BJ (cell line): ENCODE measurements around the gene HMX1. TPM values are rescaled to one million over a fixed set of nuclear protein-coding genes. Genes with fewer than 3 reads are reported as not detected.

Experiments used
- CTCF ChIA-PET: fragments of 350-600 bp; formaldehyde crosslinking; extraction: SDS; loops from one replicate; lab custom pipeline; 2021; ENCODE audit warnings: antibody characterized with exemption, inconsistent platforms; lab: Yijun Ruan, JAX
- POLR2A ChIA-PET: fragments of 300-600 bp; sonication (Branson Sonifier 250); formaldehyde crosslinking; extraction: SDS; loops from one replicate; lab custom pipeline; 2021; ENCODE audit warnings: antibody characterized with exemption; lab: Charles Lee
- DNase-seq: peaks from one replicate; pipeline ENCODE4 v3.0.0-alpha.2; 2011; ENCODE audit warnings: low read depth
- H3K27me3 ChIP-seq: 2 replicates; pipeline ENCODE4 v1.6.0; 2011; ENCODE audit warnings: low read length; ENCODE audit not compliant: control insufficient read depth, insufficient read depth
- H3K36me3 ChIP-seq: 2 replicates; pipeline ENCODE4 v1.5.1; 2011; ENCODE audit warnings: low read length; ENCODE audit not compliant: control insufficient read depth, insufficient read depth
- H3K4me3 ChIP-seq: 2 replicates; pipeline ENCODE4 v1.5.1; 2011; ENCODE audit warnings: low read depth, mild to moderate bottlenecking, control low read depth, low read length
- CTCF ChIP-seq: IDR thresholded peaks from 2 replicates; pipeline ENCODE4 v1.5.1; 2011; ENCODE audit warnings: low read depth, mild to moderate bottlenecking, control low read depth, inconsistent platforms, low read length, moderate library complexity; ENCODE audit not compliant: insufficient read depth
- polyA plus RNA-seq: library from polyadenylated mRNA; depleted of rRNA; stranded (reverse); fragments of >200 nt; gene quantifications from 2 replicates; pipeline ENCODE4 v1.2.3, GENCODE V29; 2011

Gene HMX1
- polyA plus RNA-seq, 1 experiment: not detected

GRCh38 chr4:8869898-8870646 lies 1.6 kb downstream of the HMX1 start:
- ChIA-PET POLR2A (no interaction called here), CTCF (interaction anchor here (1.1 kb wide), 1 partner anchor 14 kb away, joined by 3 read pairs; no protein-coding TSS in a partner anchor)
- H3K36me3 ChIP-seq: no peaks in the 10 kb centered on the region
- no peak overlapping the region for H3K4me3 ChIP-seq
- H3K27me3 ChIP-seq: peaks cover 47% of the 10 kb centered on the region
- DNase-seq: no peak
- no peak for TF ChIP-seq CTCF

GRCh38 chr4:8869002-8869897 lies 2.4 kb downstream of the HMX1 start:
- Histone ChIP-seq H3K36me3 (no peaks in the 10 kb centered on the region), H3K27me3 (peaks cover 44% of the 10 kb centered on the region), H3K4me3 (no peak overlapping the region)
- POLR2A ChIA-PET: no interaction called here
- CTCF ChIA-PET: interaction anchor here (1.1 kb wide), 1 partner anchor 15 kb away, joined by 3 read pairs; no protein-coding TSS in a partner anchor
- DNase-seq: no peak
- no peak for TF ChIP-seq CTCF

GRCh38 chr4:8868321-8869001 lies 3.2 kb downstream of the HMX1 start:
- Histone ChIP-seq H3K4me3 (no peak overlapping the region), H3K27me3 (peaks cover 46% of the 10 kb centered on the region), H3K36me3 (no peaks in the 10 kb centered on the region)
- TF ChIP-seq CTCF: no peak
- no peak for DNase-seq
- ChIA-PET POLR2A (no interaction called here), CTCF (interaction anchor here (1.1 kb wide), 2 partner anchors 9 to 16 kb away, joined by 3 read pairs; no protein-coding TSS in a partner anchor)

- Histone ChIP-seq H3K27me3 (peaks cover 46% of the 10 kb centered on the region), H3K4me3 (no peak overlapping the region), H3K36me3 (no peaks in the 10 kb centered on the region)
- DNase-seq: no peak
- TF ChIP-seq CTCF: no peak
- POLR2A ChIA-PET: no interaction called here
- CTCF ChIA-PET: interaction anchor here (1.1 kb wide), 1 partner anchor 8 kb away, joined by 3 read pairs; no protein-coding TSS in a partner anchor
Measured at GRCh38 chr4:8867624-8868320, 3.9 kb downstream of the HMX1 start.
